ENCODE measurements around the gene FAXDC2. TPM values are rescaled to one million over a fixed set of nuclear protein-coding genes. Genes with fewer than 3 reads are reported as not detected.

The FAXDC2 gene
- total and polyA plus RNA-seq, 2 of the 13 experiments (the other 11 are each of a cell fraction or from before 2014, with no cell fraction given), result 4.7 to 58.8 TPM

DNA sequence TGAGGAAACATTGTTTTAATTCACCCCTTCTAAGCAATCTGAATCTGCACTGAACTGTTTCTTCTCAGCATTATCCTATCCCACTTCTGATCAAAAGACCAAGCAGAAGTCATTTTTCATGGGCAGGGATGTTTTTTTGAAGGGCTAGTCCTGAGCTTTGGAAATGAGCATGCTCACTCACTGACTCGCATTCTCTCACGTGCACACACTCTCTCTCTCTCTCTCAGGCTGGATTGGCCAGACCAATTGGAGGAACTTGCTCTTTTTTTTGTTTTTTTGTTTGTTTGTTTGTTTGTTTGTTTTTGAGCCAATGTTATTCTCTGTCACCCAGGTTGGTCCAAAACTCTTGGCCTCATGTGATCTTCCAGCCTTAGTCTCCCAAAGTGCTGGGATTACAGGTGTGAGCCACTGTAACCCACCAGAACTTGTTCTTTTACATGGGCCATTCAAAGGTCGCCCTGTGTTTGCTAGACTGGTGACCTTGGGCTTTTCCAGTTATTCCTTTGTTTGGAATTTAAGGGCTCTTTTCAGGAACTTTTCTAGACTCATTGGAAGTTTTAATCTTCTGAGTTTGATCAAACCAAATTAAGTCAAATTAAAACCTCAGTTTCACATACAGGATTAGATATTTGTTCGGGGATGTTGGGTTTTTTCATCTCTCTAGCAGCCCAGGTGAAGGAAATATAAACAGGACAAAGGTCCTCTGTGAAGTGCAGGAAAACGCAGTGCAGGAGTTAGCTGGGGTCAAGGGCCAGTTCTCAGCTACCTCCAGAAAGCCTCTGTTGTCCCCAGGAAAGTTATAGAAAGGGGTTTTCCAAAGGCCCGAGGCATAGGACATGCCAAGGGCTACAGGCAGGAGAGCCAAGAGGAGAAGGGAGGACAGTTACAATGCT lies 13.1 kb downstream of the FAXDC2 start (continued):
- TF ChIP-seq ARID3A (IDR thresholded peaks at IDR 0.05; ENCODE audit: low read depth, low read length), result no peak
- peak; percentile 79; the same call in 1 of the 2 replicates for TF ChIP-seq NFIC (IDR thresholded peaks at IDR 0.05; ENCODE audit: low read length)
- TF ChIP-seq, protein P1, sequence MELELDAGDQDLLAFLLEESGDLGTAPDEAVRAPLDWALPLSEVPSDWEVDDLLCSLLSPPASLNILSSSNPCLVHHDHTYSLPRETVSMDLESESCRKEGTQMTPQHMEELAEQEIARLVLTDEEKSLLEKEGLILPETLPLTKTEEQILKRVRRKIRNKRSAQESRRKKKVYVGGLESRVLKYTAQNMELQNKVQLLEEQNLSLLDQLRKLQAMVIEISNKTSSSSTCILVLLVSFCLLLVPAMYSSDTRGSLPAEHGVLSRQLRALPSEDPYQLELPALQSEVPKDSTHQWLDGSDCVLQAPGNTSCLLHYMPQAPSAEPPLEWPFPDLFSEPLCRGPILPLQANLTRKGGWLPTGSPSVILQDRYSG (CRISPR knock-in tag; IDR thresholded peaks at IDR 0.05), result no peak
- no peak for TF ChIP-seq ZNF550 (CRISPR knock-in tag; IDR thresholded peaks at IDR 0.05; ENCODE audit: borderline replicate concordance)
- TF ChIP-seq FOXJ3 (CRISPR knock-in tag; IDR thresholded peaks at IDR 0.05; ENCODE audit: borderline replicate concordance), result 0 out of 2 replicates have a peak, but pooled peaks have one; percentile 67
- TF ChIP-seq MTA3 (CRISPR knock-in tag; IDR thresholded peaks at IDR 0.05), result no peak
- TF ChIP-seq ZFP82 (CRISPR knock-in tag; IDR thresholded peaks at IDR 0.05; ENCODE audit: borderline replicate concordance), result 0 out of 2 replicates have a peak, but pooled peaks have one; percentile 23
- TF ChIP-seq PPARG (CRISPR knock-in tag; conservative IDR thresholded peaks at IDR 0.05), result peak; percentile 84
- TF ChIP-seq SOX13 (IDR thresholded peaks at IDR 0.05), result peak; percentile 49; the same call in 1 of the 2 replicates
- peak in 1 of 2 experiments; percentile 75; a peak in 2 of 4 replicates for TF ChIP-seq SOX13 (CRISPR knock-in tag; conservative IDR thresholded peaks at IDR 0.05 in 1 of 2, IDR thresholded peaks at IDR 0.05 in 1 of 2)
- no peak for TF ChIP-seq GABPB1 (CRISPR knock-in tag; IDR thresholded peaks at IDR 0.05)
- TF ChIP-seq TBX3 (IDR thresholded peaks at IDR 0.05; ENCODE audit: borderline replicate concordance), result no peak
- peak; percentile 16 for TF ChIP-seq MED8 (CRISPR knock-in tag; IDR thresholded peaks at IDR 0.05; ENCODE audit: insufficient replicate concordance)
- TF ChIP-seq SNAPC2 (CRISPR knock-in tag; IDR thresholded peaks at IDR 0.05), result no peak
- TF ChIP-seq ZNF337 (CRISPR knock-in tag; IDR thresholded peaks at IDR 0.05; ENCODE audit: borderline replicate concordance, low read depth), result peak; percentile 47; the same call in 1 of the 2 replicates
- TF ChIP-seq DNMT1 (CRISPR knock-in tag; IDR thresholded peaks at IDR 0.05), result no peak
- no peak for TF ChIP-seq IRX3 (CRISPR knock-in tag; IDR thresholded peaks at IDR 0.05; ENCODE audit: borderline replicate concordance, low read depth)
- no peak for TF ChIP-seq ZNF567 (CRISPR knock-in tag; IDR thresholded peaks at IDR 0.05; ENCODE audit: borderline replicate concordance)
- peak; percentile 64 for TF ChIP-seq FOXP1 (IDR thresholded peaks at IDR 0.05)
- peak; percentile 78 for TF ChIP-seq FOXP1 (CRISPR knock-in tag; IDR thresholded peaks at IDR 0.05)
- peak; percentile 91 for TF ChIP-seq RARA (CRISPR knock-in tag; IDR thresholded peaks at IDR 0.05)
- TF ChIP-seq MXD4 (CRISPR knock-in tag; IDR thresholded peaks at IDR 0.05), result no peak
- TF ChIP-seq BHLHE40 (IDR thresholded peaks at IDR 0.05; ENCODE audit: low read length), result peak; percentile 90
- TF ChIP-seq ZSCAN20 (CRISPR knock-in tag; IDR thresholded peaks at IDR 0.05; ENCODE audit: borderline replicate concordance), result no peak
- no peak for TF ChIP-seq REL (CRISPR knock-in tag; conservative IDR thresholded peaks at IDR 0.05)
- TF ChIP-seq DPF2 (CRISPR knock-in tag; IDR thresholded peaks at IDR 0.05; ENCODE audit: borderline replicate concordance, low read depth), result peak; percentile 61; the same call in 1 of the 2 replicates

Measured in HepG2 (cell line).